B cell (primary cell): ENCODE results near the gene STON2. TPM values are rescaled to one million over a fixed set of nuclear protein-coding genes. Genes with fewer than 3 reads are reported as not detected.

Experiments
- ATAC-seq: fragments of 200-7000 bp; cut with Tn5 transposase; one replicate; pipeline ENCODE4 v1.10.0; 2021; ENCODE audit warnings: low read depth, mild to moderate bottlenecking, moderate number of reproducible peaks, moderate library complexity
- CTCF ChIA-PET: fragments of 350-600 bp; sonication (Branson Sonifier 250); formaldehyde crosslinking; loops from one replicate; lab custom pipeline; 2021; ENCODE audit warnings: antibody characterized with exemption, inconsistent platforms; lab: Charles Lee
- POLR2A ChIA-PET: fragments of 350-600 bp; sonication (Branson Sonifier 250); formaldehyde crosslinking; loops from one replicate; lab custom pipeline; 2021; ENCODE audit warnings: antibody characterized with exemption; lab: Charles Lee
- DNase-seq: peaks from one replicate; pipeline ENCODE4 v3.0.0; 2013
- H2AFZ ChIP-seq: 2 replicates; pipeline ENCODE4 v1.6.1; 2012; ENCODE audit warnings: mild to moderate bottlenecking, low read depth, low read length; ENCODE audit not compliant: insufficient read depth, poor library complexity, severe bottlenecking
- H3K27ac ChIP-seq, 2 donors: 1 replicate in 1 of 2; 2 replicates in 1 of 2; pipeline ENCODE4 v1.5.1; 2012 to 2013; ENCODE audit warnings: low read length in 2 of 2, mild to moderate bottlenecking in 2 of 2, moderate library complexity in 1 of 2
- H3K27me3 ChIP-seq, 4 experiments: fragments of 200-600 bp in 1 of 4; sonication (generic) in 1 of 4; replicated peaks in 1 of 4; 1 replicate in 2 of 4; 2 replicates in 2 of 4; pipeline versions ENCODE4 v1.6.1 to v1.7.0; 2013 to 2016; ENCODE audit warnings: low read length in 3 of 4, mild to moderate bottlenecking in 2 of 4, mixed read lengths in 1 of 4, moderate library complexity in 1 of 4; ENCODE audit not compliant: insufficient read depth in 4 of 4, control insufficient read depth in 3 of 4; ENCODE audit errors: control extremely low read depth in 1 of 4
- H3K36me3 ChIP-seq, 2 experiments: replicated peaks in 1 of 2; 1 replicate in 1 of 2; 2 replicates in 1 of 2; pipeline versions ENCODE4 v1.6.1 to v1.7.1; 2013; ENCODE audit warnings: low read length in 1 of 2; ENCODE audit not compliant: insufficient read depth in 2 of 2, control insufficient read depth in 1 of 2; ENCODE audit errors: control extremely low read depth in 1 of 2, extremely low read depth in 1 of 2
- H3K4me1 ChIP-seq, 2 donors: fragments of 200-600 bp in 1 of 2; sonication (generic) in 1 of 2; 1 replicate in 1 of 2; 2 replicates in 1 of 2; pipeline versions ENCODE4 v1.5.1 to v1.6.1; 2013 to 2017; ENCODE audit warnings: low read length in 2 of 2; ENCODE audit not compliant: control insufficient read depth in 2 of 2, insufficient read depth in 2 of 2
- H3K4me2 ChIP-seq: replicated peaks from 2 replicates; pipeline ENCODE3; 2012; ENCODE audit warnings: mild to moderate bottlenecking, low read depth, low read length; ENCODE audit not compliant: poor library complexity, severe bottlenecking
- H3K4me3 ChIP-seq, 5 experiments: fragments of 200-600 bp in 1 of 5; sonication (generic) in 1 of 5; 1 replicate in 3 of 5; 2 replicates in 2 of 5; pipeline versions ENCODE4 v1.5.1 to v1.7.0; 2011 to 2016; ENCODE audit warnings: low read length in 4 of 5, mild to moderate bottlenecking in 4 of 5, low read depth in 2 of 5, control low read depth in 1 of 5, moderate library complexity in 1 of 5; ENCODE audit not compliant: insufficient read depth in 1 of 5; ENCODE audit errors: control extremely low read depth in 1 of 5, extremely low read depth in 1 of 5
- H3K79me2 ChIP-seq: fragments of 200-600 bp; sonication (generic); one replicate; pipeline ENCODE4 v1.6.0; 2016; ENCODE audit warnings: low read length; ENCODE audit not compliant: control insufficient read depth, insufficient read depth
- H3K9ac ChIP-seq: fragments of 200-600 bp; sonication (generic); 2 replicates; pipeline ENCODE4 v1.6.1; 2017; ENCODE audit warnings: mild to moderate bottlenecking, low read length, moderate library complexity
- H3K9me3 ChIP-seq, 3 donors: one replicate each; pipeline versions ENCODE4 v1.6.1 to v1.7.1; 2013; ENCODE audit warnings: low read length in 2 of 3; ENCODE audit not compliant: control insufficient read depth in 2 of 3, insufficient read depth in 1 of 3; ENCODE audit errors: control extremely low read depth in 1 of 3
- H4K20me1 ChIP-seq: 2 replicates; pipeline ENCODE4 v1.6.0; 2012; ENCODE audit warnings: mild to moderate bottlenecking, low read length; ENCODE audit not compliant: insufficient read depth, control insufficient read depth, poor library complexity, severe bottlenecking
- H3K27ac Mint-ChIP-seq: one replicate; pipeline ENCODE4 v1.8.0; 2021; ENCODE audit warnings: mixed read lengths
- H3K27me3 Mint-ChIP-seq: one replicate; pipeline ENCODE4 v1.8.0; 2021; ENCODE audit warnings: mixed read lengths
- H3K4me1 Mint-ChIP-seq: one replicate; pipeline ENCODE4 v1.8.0; 2021; ENCODE audit warnings: mixed read lengths
- H3K4me3 Mint-ChIP-seq: one replicate; pipeline ENCODE4 v1.8.0; 2021; ENCODE audit warnings: mixed read lengths
- H3K9me3 Mint-ChIP-seq: one replicate; pipeline ENCODE4 v1.8.0; 2022; ENCODE audit warnings: mixed read lengths; ENCODE audit not compliant: insufficient read depth
- CTCF ChIP-seq: fragments of 200-600 bp; IDR thresholded peaks from one replicate; pipeline ENCODE4 v1.8.0; 2022; ENCODE audit warnings: antibody characterized with exemption, mild to moderate bottlenecking
- EZH2 ChIP-seq: IDR thresholded peaks from 2 replicates; pipeline ENCODE4 v1.6.1; 2012; ENCODE audit warnings: borderline replicate concordance, low read depth, mild to moderate bottlenecking, moderate library complexity, low read length; ENCODE audit not compliant: insufficient read depth, poor library complexity, severe bottlenecking
- WGBS: methylation state at CpG from one replicate; pipeline ENCODE4 v1.1.5; 2013; ENCODE audit warnings: missing lambda C conversion rate; ENCODE audit not compliant: insufficient coverage; 5-methylcytosine and 5-hydroxymethylcytosine counted together
- intact Hi-C: fragments of 100-400 bp; cut with micrococcal nuclease; formaldehyde crosslinking; loops from one replicate; pipeline ENCODE4 v1.10.0; 2022
- polyA plus RNA-seq: library from polyadenylated mRNA; depleted of rRNA; stranded (reverse); fragments of >200 nt; gene quantifications from 2 replicates; pipeline ENCODE4 v1.2.3, GENCODE V29; 2012
- total RNA-seq, 2 donors: library from RNA; stranded (reverse); fragments of 120-200 nt in 1 of 2; gene quantifications; 1 replicate in 1 of 2; 2 replicates in 1 of 2; pipeline versions ENCODE4 v1.2.3 to v1.2.4, GENCODE V29; 2013 to 2022

The STON2 gene
- total and polyA plus RNA-seq, 2 donors (not counting 1 experiment from before 2014, with no cell fraction given), result 0.03 TPM; not detected in 1

DNA sequence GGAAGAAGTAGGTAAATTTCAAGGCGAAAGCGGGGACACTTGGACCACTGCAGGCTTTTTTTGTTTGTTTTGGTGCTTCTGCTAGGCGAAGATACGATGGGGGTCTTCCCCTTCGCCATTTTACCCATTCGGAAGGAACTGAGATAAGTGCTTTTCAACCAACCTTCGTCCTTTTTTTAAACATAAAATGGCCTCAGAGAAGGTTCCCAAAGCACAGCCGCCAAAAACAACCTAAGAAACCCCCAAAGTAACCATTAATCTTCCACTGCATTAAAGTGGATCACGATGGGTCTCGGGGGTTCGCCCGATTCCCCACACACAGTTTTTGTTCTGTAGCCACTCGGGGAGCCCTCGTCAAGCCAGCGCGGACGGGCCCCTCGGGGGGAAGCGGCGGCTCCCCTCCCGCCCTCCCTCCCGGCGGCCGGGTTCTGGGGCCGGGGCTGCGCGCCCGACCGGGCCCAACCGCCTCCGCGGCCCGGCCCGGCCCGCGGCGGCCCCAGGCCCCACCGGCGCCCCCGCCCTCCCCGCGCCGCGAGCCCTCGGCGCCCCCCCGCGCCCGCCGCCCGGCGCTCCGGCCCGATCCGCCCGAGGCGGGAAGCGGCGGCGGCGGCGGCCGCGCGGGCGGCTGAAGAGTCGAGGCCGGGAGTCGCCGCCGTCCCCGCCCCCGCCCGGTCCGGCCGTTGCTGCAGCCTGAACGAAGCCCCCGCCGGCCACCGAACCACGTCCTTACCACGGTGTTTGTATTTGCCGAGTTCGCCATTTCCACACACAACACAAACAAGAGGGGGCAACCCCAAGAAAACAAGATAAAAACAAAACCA lies 180.2 kb downstream of the STON2 start:
- intact Hi-C loops, result loop anchor here (1.0 to 5.0 kb wide), 4 partner anchors 9 to 261 kb away; no protein-coding TSS in a partner anchor
- peak overlapping the region; percentile 46 for H2AFZ ChIP-seq

More for the DNA sequence above, 180.2 kb downstream of the STON2 start:
- H3K4me1 ChIP-seq, result peaks cover 13 to 16% of the 10 kb centered on the region in 2 donors
- no peaks in the 10 kb centered on the region for H3K9me3 ChIP-seq
- under 1% methylated on average over 71 of the region's 84 CpGs for WGBS
- ChIA-PET CTCF (interaction anchor here (0.7 to 1.6 kb wide), 3 partner anchors 56 to 278 kb away, joined by 3 to 4 read pairs (median 3); partner anchors contain the start of gene CEP128), POLR2A (interaction anchor here (0.9 to 1.6 kb wide), 7 partner anchors 8 to 314 kb away, joined by 3 to 10 read pairs (median 4); partner anchors contain the start of genes CEP128 and SEL1L)
- Mint-ChIP-seq H3K4me1 (peaks cover 33% of the 10 kb centered on the region), H3K9me3 (no peaks in the 10 kb centered on the region), H3K27me3 (no peaks in the 10 kb centered on the region), H3K4me3 (peak overlapping the region; percentile 97), H3K27ac (peak overlapping the region; percentile 100)
- peak overlapping the region; percentile 92 to 98 for H3K27ac ChIP-seq
- H3K9ac ChIP-seq, result peak overlapping the region; percentile 99
- H3K27me3 ChIP-seq, result no peaks in the 10 kb centered on the region
- no peak for DNase-seq
- H3K4me2 ChIP-seq, result peak overlapping the region; percentile 79
- TF ChIP-seq EZH2 (no peak), CTCF (no peak)
- H4K20me1 ChIP-seq, result no peaks in the 10 kb centered on the region
- peaks cover 48% of the 10 kb centered on the region for H3K79me2 ChIP-seq
- peak overlapping the region; percentile 78 to 99 (median 97) for H3K4me3 ChIP-seq
- peak; percentile 6 for ATAC-seq
- peaks cover 7 to 13% of the 10 kb centered on the region in 2 experiments for H3K36me3 ChIP-seq
